IPS-15b (cell line): ENCODE data around the gene ZNF710.
"Not testable (repeated sequence)": the region's sequence is repeated elsewhere in the genome, so short reads cannot be mapped to it uniquely, and the experiment has no call there.

Experiments used
- H3K27me3 ChIP-seq: one replicate; pipeline ENCODE4 v1.6.1; 2013; ENCODE audit warnings: low read length; ENCODE audit not compliant: control insufficient read depth, insufficient read depth
- H3K36me3 ChIP-seq: one replicate; pipeline ENCODE4 v1.6.1; 2013; ENCODE audit warnings: low read length; ENCODE audit not compliant: control insufficient read depth, insufficient read depth
- H3K4me1 ChIP-seq: one replicate; pipeline ENCODE4 v1.6.1; 2013; ENCODE audit warnings: mild to moderate bottlenecking, low read length; ENCODE audit not compliant: control insufficient read depth, insufficient read depth
- H3K4me3 ChIP-seq: one replicate; pipeline ENCODE4 v1.5.1; 2013; ENCODE audit warnings: low read depth, low read length
- H3K9ac ChIP-seq: one replicate; pipeline ENCODE4 v1.6.1; 2013; ENCODE audit warnings: low read depth, mild to moderate bottlenecking, low read length
- H3K9me3 ChIP-seq: one replicate; pipeline ENCODE4 v1.6.1; 2013; ENCODE audit warnings: mild to moderate bottlenecking, low read length; ENCODE audit not compliant: control insufficient read depth, insufficient read depth

Gene ZNF710, protein sequence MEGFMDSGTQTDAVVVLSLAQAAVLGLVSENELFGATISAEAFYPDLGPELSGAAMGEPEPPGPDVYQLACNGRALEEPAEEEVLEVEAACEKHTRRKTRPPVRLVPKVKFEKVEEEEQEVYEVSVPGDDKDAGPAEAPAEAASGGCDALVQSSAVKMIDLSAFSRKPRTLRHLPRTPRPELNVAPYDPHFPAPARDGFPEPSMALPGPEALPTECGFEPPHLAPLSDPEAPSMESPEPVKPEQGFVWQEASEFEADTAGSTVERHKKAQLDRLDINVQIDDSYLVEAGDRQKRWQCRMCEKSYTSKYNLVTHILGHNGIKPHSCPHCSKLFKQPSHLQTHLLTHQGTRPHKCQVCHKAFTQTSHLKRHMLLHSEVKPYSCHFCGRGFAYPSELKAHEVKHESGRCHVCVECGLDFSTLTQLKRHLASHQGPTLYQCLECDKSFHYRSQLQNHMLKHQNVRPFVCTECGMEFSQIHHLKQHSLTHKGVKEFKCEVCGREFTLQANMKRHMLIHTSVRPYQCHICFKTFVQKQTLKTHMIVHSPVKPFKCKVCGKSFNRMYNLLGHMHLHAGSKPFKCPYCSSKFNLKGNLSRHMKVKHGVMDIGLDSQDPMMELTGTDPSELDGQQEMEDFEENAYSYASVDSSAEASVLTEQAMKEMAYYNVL

GRCh38 chr15:90001062-90001682, at the start of gene ZNF710:
Gene ZNF710 (plus strand): TSS chr15:90001324. CDS start chr15:90067138, 65,814 bp downstream.
- peaks cover 32% of the 10 kb centered on the region for H3K4me1 ChIP-seq

GRCh38 chr15:89954541-89954940, 46.6 kb upstream of the ZNF710 start:
- Histone ChIP-seq H3K4me1 (no peaks in the 10 kb centered on the region), H3K9me3 (no peaks in the 10 kb centered on the region)

More at GRCh38 chr15:90001062-90001682, at the start of gene ZNF710:
- no peaks in the 10 kb centered on the region for H3K36me3 ChIP-seq
- H3K9me3 ChIP-seq = no peaks in the 10 kb centered on the region
- peak within 1 kb of the TSS; percentile 47 for H3K9ac ChIP-seq
- peak within 1 kb of the TSS; percentile 75 for H3K4me3 ChIP-seq
- H3K27me3 ChIP-seq = peaks cover 9% of the 10 kb centered on the region

GRCh38 chr15:89955449-89955998, 45.6 kb upstream of the ZNF710 start:
- not testable (repeated sequence) for H3K27me3 ChIP-seq, H3K36me3 ChIP-seq, H3K9me3 ChIP-seq, H3K4me1 ChIP-seq, H3K9ac ChIP-seq, H3K4me3 ChIP-seq

More at GRCh38 chr15:89954541-89954940, 46.6 kb upstream of the ZNF710 start:
- H3K36me3 ChIP-seq = no peaks in the 10 kb centered on the region
- H3K4me3 ChIP-seq = no peak overlapping the region
- no peaks in the 10 kb centered on the region for H3K27me3 ChIP-seq
- H3K9ac ChIP-seq = no peak overlapping the region

DNA sequence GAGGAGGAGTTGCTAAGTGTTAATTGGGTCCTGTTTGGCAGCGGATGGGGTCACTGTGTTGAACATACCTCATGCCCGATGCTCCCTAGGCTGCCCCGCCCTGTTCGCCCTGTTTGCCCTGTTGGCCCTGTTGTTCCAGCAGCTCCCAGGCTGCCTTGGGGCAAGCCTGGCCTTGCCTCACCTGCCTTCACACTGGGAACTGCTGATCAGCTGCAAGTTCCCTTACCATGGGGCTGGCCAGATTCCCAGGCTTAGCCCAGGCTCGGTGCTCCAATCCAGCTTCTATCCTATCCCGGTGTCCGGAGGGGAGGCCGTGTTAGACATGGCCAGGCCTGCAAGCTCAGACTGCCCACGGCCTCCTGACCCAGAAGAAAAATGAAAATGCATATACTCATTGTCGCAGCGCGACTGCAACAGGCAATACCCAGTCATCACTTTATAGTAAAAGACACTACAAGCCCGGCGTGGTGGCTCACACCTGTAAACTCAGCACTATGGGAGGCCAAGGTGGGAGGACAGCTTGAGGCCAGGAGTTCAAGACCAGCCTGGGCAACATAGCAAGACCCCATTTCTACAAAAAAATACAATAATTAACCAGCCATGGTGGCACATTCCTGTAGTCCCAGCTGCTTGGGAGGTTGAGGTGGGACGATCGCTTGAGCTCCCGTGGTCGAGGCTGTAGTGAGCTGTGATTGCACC, 42.9 kb upstream of the ZNF710 start:
- no peak overlapping the region for H3K9ac ChIP-seq
- no peaks in the 10 kb centered on the region for H3K9me3 ChIP-seq
- H3K4me1 ChIP-seq = no peaks in the 10 kb centered on the region
- H3K36me3 ChIP-seq = no peaks in the 10 kb centered on the region
- no peaks in the 10 kb centered on the region for H3K27me3 ChIP-seq
- H3K4me3 ChIP-seq = no peak overlapping the region

GRCh38 chr15:89963301-89964231, 37.6 kb upstream of the ZNF710 start:
- no peaks in the 10 kb centered on the region for H3K9me3 ChIP-seq
- H3K4me3 ChIP-seq = no peak overlapping the region
- no peak overlapping the region for H3K9ac ChIP-seq
- no peaks in the 10 kb centered on the region for H3K4me1 ChIP-seq
- no peaks in the 10 kb centered on the region for H3K36me3 ChIP-seq
- no peaks in the 10 kb centered on the region for H3K27me3 ChIP-seq

GRCh38 chr15:89964232-89964954, 36.7 kb upstream of the ZNF710 start:
- Histone ChIP-seq H3K36me3 (no peaks in the 10 kb centered on the region), H3K27me3 (no peaks in the 10 kb centered on the region), H3K9me3 (no peaks in the 10 kb centered on the region), H3K4me1 (no peaks in the 10 kb centered on the region), H3K9ac (no peak overlapping the region), H3K4me3 (no peak overlapping the region)

DNA sequence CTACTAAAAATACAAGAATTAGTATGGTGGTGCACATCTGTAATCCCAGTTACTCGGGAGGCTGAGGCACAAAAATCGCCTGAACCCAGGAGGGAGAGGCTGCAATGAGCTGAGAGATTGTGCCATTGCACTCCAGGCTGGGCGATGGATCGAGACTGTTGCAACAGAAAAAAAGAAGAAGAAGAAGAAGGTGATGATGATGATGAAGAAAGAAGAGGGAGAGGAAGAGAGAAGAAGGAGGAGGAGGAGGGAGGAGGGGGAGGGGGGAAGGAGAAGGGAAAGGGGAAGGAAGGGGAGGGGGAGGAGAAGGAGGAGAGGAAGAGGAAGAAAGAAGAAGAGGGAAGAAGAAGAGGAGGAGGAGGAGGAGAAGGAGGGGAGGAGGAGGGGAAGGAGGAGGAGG, 33.2 kb upstream of the ZNF710 start:
- Histone ChIP-seq H3K36me3 (no peaks in the 10 kb centered on the region), H3K4me3 (no peak overlapping the region), H3K27me3 (no peaks in the 10 kb centered on the region), H3K4me1 (no peaks in the 10 kb centered on the region), H3K9me3 (no peaks in the 10 kb centered on the region), H3K9ac (no peak overlapping the region)

- Histone ChIP-seq H3K9ac (no peak overlapping the region), H3K4me1 (no peaks in the 10 kb centered on the region), H3K36me3 (no peaks in the 10 kb centered on the region), H3K4me3 (no peak overlapping the region), H3K27me3 (no peaks in the 10 kb centered on the region), H3K9me3 (no peaks in the 10 kb centered on the region)
These were observed 29.5 kb upstream of the ZNF710 start for GRCh38 chr15:89971592-89971997.

GRCh38 chr15:89972085-89972484, 29.0 kb upstream of the ZNF710 start:
- H3K9ac ChIP-seq = no peak overlapping the region

DNA sequence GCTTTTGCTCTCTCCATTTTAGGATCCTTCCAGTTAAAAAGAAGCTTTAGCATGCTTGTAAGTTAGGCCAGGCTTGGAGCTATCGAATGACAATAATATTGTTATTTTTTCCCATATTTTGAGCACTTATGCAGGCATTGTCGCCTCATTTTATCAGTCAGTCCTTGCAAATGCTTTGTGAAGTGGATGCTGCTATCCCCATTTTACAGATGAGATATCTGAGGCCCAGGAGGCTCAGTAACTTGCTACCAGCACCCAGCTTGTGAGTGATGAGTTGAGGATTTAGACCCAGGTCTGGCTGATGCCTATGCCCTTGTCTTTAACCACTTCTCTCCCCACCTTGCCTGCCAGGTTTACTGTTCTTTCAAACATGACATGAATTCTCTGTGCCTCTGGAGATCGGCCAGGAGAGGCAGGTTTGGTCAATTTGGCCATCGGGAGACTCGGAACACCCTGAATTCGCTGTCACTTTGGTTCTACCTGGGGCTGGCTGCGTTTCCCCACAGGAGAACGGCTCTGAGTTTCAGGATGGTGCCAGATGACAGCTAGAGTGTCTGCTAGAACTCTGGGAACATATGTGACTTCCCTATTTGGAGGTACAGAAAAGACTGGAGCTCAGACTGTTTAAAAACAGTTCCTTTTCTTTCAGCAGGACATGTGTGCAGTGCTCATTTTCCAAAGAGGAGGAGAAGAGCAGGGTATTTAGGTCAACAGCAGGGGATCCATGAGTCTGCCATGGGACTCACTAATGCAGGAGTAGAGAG, 25.5 kb upstream of the ZNF710 start:
- H3K36me3 ChIP-seq = no peaks in the 10 kb centered on the region
- no peak overlapping the region for H3K9ac ChIP-seq
- peaks cover 5% of the 10 kb centered on the region for H3K9me3 ChIP-seq
- no peaks in the 10 kb centered on the region for H3K4me1 ChIP-seq
- no peak overlapping the region for H3K4me3 ChIP-seq
- peaks cover 4% of the 10 kb centered on the region for H3K27me3 ChIP-seq

More at GRCh38 chr15:89972085-89972484, 29.0 kb upstream of the ZNF710 start:
- Histone ChIP-seq H3K36me3 (no peaks in the 10 kb centered on the region), H3K27me3 (no peaks in the 10 kb centered on the region), H3K9me3 (peaks cover 2% of the 10 kb centered on the region), H3K4me1 (no peaks in the 10 kb centered on the region), H3K4me3 (no peak overlapping the region)
